GM18505 (cell line): ENCODE measurements around the gene CYP2J2.
A peak's percentile ranks its signal among the peaks of the same experiment; 100 is the strongest.
"Not testable (repeated sequence)": the region's sequence is repeated elsewhere in the genome, so short reads cannot be mapped to it uniquely, and the experiment has no call there.

ENCODE experiments used
- ATAC-seq: cut with Tn5 transposase; IDR thresholded peaks from one replicate; pipeline ENCODE4 v1.9.1; 2021; ENCODE audit not compliant: unreplicated experiment
- POLR2A ChIP-seq: IDR thresholded peaks from 4 replicates; pipeline ENCODE4 v1.6.1; 2011; ENCODE audit warnings: borderline replicate concordance; ENCODE audit not compliant: insufficient read depth, insufficient read length; ENCODE audit errors: extremely low read depth

The CYP2J2 gene, protein sequence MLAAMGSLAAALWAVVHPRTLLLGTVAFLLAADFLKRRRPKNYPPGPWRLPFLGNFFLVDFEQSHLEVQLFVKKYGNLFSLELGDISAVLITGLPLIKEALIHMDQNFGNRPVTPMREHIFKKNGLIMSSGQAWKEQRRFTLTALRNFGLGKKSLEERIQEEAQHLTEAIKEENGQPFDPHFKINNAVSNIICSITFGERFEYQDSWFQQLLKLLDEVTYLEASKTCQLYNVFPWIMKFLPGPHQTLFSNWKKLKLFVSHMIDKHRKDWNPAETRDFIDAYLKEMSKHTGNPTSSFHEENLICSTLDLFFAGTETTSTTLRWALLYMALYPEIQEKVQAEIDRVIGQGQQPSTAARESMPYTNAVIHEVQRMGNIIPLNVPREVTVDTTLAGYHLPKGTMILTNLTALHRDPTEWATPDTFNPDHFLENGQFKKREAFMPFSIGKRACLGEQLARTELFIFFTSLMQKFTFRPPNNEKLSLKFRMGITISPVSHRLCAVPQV

DNA sequence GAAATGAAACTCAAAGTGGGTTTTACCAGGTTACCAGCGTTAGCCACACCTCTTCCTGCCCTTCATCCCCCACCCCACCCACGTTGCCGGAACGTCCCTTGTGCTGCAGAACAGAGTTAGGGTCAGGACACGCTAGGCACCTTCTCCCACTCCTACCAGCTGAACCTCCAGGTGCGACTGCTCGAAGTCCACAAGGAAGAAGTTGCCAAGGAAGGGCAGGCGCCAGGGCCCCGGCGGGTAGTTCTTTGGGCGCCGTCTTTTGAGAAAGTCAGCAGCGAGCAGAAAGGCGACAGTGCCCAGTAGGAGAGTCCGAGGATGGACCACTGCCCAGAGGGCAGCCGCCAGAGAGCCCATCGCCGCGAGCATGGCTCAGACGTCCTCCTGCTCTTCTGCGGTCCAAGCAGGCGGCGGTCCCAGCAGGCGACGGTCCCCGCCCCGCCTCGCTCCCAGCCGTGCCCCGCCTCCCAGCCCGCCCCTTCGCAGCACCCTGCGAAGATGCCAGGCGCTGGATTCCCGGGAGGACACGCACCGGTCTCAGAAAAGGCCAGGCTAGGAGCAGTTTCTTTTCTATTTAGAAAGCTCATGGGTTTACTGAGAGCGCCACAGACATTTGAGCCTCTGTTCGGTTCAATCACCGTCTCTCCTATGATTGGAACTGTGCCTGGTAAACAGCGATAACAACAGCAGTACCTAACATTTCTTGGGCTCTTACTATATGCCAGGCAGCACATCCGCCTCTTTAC lies at the start of gene CYP2J2:
Gene CYP2J2 (minus strand): TSS at position 393 of the 743 bp plus-strand sequence. CDS start 27 bp downstream, at position 366.
- TF ChIP-seq POLR2A = no peak
- peak; percentile 79 for ATAC-seq

DNA sequence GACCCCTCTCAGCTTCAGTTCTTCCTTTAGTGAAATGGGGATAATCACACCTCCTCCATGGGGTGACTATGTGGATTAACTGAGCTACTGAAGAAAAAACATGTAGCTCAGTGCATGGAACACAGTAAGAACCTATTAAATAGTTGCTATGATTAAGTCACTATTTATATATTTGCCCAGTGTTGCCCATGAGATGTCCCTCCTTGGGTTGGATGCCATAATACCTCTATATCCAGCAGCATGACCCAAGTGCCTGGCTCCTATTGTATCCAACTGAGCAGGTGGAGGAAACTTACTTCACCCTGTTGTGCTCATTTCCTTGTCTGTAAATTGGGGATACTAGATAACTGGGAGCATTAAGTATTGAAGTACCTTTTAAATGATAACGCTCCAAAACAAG lies 47.1 kb upstream of the CYP2J2 start:
- no peak for ATAC-seq
- TF ChIP-seq POLR2A = no peak

DNA sequence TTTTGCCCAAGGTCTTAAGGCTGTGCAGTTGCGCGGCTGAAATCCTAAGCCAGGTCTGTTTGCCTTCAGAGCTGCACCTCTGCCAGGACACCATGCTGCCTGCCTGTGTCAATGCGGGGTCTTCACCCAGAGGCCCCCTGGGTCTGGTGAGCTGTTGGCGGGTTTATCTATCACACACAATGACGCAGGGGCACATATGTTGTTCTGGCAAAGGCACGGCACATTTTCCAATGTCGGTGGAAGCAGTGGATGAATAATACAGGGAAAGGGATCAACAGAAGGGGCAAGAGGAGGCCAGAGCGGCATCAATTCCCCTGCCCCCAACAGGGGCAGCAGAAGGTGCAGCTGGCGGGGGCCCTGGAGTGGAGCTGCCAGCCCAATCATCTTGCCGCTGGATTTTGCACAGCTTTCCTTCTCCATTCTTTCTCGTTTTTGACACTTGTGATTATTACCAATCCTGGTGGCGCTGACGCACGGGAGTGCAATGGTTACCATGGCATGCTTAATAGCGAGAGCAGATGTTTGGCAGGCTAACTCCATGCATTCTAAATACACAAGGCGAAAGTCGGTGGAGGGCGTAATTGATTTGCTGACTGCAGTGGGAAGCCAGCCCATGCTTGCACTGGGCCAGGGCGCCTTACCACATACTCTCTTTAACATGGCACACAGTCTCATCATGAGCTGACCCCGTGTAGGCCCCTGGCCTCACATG lies 45.8 kb upstream of the CYP2J2 start:
- no peak for TF ChIP-seq POLR2A
- no peak for ATAC-seq

DNA sequence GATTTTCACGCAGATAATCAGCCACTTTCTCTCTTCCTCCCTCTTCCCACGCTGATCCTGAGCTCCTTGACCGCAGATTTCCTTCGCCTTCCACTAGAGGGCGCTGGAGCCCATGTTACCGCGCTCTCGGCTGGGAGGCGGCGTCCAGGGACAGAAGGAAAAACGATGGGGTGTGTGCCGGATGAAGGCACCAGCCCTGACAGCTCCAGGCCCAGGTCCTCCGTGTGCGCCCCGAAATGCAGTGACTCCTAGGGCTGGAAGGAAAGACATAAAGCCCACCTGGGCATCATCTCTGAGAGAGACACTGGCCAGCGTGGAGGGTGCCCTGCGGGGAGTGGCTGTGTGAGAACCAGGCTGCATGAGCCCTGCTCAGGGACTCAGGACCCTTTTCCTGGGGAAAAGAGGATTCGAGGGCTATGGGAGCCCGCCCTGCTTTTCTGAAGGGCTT lies 44.9 kb upstream of the CYP2J2 start:
- TF ChIP-seq POLR2A = no peak
- peak; percentile 74 for ATAC-seq

DNA sequence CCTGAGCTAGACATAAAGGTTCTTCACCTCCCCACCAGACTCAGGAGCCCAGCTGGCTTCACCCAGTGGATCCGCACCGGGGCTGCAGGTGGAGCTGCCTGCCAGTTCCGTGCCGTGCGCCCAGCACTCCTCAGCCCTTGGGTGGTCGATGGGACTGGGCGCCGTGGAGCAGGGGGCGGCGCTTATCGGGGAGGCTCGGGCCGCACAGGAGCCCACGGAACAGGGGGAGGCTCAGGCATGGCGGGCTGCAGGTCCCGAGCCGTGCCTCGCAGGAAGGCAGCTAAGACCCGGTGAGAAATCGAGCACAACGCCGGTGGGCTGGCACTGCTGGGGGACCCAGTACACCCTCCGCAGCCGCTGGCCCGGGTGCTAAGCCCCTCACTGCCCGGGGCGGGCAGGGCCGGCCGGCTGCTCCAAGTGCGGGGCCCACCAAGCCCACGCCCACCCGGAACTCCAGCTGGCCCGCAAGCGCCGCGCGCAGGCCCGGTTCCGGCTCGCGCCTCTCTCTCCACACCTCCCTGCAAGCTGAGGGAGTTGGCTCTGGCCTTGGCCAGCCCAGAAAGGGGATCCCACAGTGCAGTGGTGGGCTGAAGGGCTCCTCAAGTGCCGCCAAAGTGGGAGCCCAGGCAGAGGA lies 43.1 kb upstream of the CYP2J2 start:
- not testable (repeated sequence) for ATAC-seq

DNA sequence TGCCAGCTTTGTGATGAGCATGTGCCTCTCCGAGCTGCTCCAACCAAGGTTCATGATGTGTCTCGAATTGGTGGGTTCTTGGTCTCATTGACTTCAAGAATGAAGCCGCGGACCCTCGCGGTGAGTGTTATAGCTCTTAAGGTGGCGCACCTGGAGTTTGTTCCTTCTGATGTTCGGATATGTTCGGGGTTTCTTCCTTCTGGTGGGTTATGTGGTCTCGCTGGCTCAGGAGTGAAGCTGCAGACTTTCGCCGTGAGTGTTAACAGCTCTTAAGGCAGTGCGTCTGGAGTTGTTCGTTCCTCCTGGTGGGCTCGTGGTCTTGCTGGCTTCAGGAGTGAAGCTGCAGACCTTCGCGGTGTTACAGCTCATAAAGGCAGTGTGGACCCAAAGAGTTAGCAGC lies 42.2 kb upstream of the CYP2J2 start:
- ATAC-seq = not testable (repeated sequence)

DNA sequence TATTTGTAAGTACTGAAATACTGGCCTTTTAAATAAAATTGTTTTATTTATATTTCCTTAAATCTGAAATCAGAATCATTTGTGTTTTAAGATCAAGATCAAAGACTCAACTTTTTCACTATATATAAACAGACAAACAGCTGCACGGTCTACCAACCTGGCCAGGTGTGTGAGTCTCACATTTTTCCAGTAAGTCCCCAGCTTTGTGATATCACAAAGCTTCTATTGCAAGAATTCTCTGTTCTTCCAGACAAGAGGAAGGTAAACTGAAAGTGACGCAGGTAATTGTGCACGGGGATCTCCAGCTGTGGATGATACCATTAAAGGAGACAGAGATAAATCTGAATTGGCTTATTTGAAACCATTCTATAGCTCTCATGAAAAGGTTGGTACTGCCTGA lies 41.2 kb upstream of the CYP2J2 start:
- ATAC-seq = no peak
- TF ChIP-seq POLR2A = no peak

DNA sequence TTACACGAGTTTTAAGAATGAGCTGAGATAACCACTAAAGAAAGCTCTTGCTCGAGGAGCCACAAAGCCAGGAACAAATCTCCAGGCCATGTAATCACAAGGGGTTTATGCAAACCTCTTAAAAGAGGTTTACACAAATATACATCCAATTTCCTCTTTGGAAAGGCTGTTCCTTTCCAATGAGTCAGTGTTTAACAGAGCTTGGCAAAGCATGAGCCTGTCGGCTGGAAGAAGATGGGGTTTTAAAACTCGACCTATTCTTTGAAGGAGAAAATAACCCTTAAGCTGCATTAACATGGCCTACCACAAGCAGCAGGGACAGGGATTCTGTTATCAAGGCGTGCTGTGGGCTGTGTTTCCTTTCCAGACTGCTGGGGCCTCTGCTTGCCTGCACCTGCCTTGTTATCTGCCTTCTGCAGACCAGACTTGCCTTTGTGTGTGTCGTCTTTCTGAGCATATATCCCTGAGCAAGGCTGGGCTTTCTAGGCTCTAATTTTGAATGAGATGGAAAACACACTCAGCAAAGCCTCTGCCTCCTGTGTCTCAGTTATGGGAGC lies 40.6 kb upstream of the CYP2J2 start:
- no peak for TF ChIP-seq POLR2A
- no peak for ATAC-seq

DNA sequence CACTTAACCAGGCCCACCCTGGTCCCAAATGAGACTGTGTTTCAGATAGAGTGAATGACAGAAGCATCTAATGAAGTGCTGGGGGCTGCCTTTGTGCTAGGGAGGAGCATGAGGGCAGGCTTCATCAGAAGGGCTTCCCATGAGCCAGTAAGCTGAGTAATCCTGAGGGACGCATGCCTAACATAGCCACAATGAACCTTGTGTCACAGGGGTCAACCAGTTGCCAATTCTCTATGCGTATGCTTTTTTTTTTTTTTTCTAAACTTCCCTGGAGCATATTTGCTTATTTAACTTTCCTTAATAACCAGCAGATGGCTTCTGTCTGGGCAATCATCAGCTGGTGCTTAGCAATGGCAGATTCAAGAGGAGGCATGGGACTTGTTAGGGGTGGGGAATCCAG lies 25.5 kb upstream of the CYP2J2 start:
- no peak for TF ChIP-seq POLR2A
- ATAC-seq = no peak

DNA sequence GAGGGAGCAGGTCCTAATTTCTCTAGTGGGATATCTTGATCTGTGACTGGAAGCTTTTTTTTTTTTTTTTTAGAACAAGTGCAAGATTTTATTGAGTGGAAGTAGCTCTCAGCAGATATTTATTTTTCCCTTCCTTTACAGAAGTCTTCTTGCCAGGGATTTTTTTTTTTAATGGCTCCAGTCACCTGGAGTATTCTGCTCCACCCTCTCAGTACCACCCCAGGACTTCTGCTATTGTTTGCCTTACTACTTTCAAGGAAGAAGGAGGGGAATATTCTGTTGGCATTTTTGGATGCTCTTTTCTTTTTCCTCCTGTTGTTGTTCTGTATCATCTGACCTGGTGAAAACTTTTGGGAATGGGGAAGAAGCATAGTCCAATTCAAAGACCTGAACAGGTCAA lies 23.1 kb upstream of the CYP2J2 start:
- no peak for ATAC-seq
- no peak for TF ChIP-seq POLR2A

DNA sequence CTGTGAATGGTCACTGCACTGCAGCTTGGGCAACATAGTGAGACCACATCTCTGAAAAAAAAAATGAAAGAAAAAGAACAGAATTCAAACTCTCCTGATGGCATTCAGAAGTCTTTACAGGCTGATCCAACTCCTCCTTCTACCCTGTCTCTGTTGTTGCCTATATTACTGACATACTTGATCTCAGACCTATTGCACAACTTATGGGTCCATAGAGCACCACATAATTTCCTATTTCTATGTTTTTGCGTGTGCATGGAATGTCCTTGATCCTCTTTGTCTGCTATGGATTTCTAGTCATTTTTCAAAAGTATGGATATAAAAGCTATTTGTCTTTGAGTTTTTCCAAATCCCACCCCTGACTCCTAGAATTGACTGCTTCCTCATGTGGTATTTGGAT lies 22.4 kb upstream of the CYP2J2 start:
- no peak for TF ChIP-seq POLR2A
- ATAC-seq = no peak

DNA sequence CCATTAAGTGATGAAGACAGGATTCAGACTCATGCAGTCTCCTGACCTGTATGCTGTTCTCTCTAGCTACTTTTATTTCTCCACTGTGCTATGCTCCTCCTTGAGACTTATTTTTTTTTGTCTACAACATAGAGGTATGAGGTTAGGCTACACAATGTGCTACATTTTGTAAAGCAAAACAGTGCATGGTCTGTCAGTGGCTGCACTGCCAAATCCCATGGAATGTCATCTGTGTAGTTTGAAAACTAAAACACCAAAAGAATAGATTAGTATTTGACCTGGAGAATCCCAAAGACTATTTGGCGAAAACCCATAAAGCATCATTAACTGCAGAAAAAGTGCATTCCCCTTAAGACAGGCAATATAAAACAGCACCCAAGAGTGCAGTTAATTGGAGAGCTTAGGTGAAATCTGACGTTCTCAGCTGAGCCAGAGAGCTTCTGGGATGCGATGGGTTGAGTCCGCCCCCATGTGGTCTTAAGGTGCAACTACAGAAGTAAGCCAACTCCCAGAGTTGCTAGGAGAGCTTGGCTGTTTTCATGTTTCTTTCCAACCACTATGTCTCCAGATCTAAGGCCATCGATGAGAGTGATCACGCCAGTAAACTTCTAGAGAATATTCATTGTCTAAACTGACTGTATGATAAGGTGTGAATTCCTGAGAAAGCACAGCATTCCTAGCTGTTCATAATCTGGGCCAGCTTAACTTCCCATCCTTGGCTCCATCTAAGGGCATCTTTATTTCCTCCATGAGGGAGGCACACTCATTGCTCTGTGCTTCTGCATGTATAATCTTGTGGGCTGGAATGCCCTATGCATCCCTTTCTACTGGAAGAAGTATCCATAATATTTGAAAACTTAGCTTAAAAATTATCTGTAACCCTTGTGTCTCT lies 20.7 kb upstream of the CYP2J2 start:
- TF ChIP-seq POLR2A = no peak

More for the DNA sequence above, 20.7 kb upstream of the CYP2J2 start:
- peak; percentile 86 for ATAC-seq
